ENCODE results near the gene PPP2R5D.
"Not testable (repeated sequence)": the region's sequence is repeated elsewhere in the genome, so short reads cannot be mapped to it uniquely, and the experiment has no call there.

The PPP2R5D gene

GRCh38 chr6:42984001-42984923 is at the start of gene PPP2R5D:
Gene PPP2R5D, plus strand, starts transcription at chr6:42984570. Its CDS starts 108 bp downstream, at chr6:42984678.
- DNase-seq (ENCODE audit: low spot score), result peak; percentile 89

DNA sequence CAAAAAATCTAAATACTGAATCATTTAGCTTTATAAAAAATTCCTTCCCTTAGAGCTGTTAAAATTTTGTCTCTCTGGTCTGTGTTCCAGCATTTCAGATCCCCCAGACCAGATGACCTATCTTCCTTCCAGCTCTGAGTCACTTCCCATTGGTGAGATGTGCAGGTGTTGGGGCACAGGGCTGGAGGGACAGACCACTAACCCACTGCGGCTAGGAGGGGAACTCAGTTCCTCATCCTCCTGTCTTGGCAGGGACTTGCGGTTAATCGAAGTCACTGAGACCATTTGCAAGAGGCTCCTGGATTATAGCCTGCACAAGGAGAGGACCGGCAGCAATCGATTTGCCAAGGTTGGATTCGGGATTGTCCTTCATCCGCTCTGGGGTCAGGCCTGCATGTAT is 49.0 kb upstream of the PPP2R5D start:
- DNase-seq (ENCODE audit: low spot score), result no peak

- no peak for DNase-seq (ENCODE audit: low spot score)
These were observed 48.0 kb upstream of the PPP2R5D start for GRCh38 chr6:42936398-42936797.

GRCh38 chr6:42937548-42938427 is 46.6 kb upstream of the PPP2R5D start:
- no peak for DNase-seq (ENCODE audit: low spot score)

GRCh38 chr6:42938428-42938796 is 46.0 kb upstream of the PPP2R5D start:
- DNase-seq (ENCODE audit: low spot score), result no peak

GRCh38 chr6:42938987-42939809 is 45.2 kb upstream of the PPP2R5D start:
- DNase-seq (ENCODE audit: low spot score), result no peak

GRCh38 chr6:42939810-42940167 is 44.6 kb upstream of the PPP2R5D start:
- no peak for DNase-seq (ENCODE audit: low spot score)

DNA sequence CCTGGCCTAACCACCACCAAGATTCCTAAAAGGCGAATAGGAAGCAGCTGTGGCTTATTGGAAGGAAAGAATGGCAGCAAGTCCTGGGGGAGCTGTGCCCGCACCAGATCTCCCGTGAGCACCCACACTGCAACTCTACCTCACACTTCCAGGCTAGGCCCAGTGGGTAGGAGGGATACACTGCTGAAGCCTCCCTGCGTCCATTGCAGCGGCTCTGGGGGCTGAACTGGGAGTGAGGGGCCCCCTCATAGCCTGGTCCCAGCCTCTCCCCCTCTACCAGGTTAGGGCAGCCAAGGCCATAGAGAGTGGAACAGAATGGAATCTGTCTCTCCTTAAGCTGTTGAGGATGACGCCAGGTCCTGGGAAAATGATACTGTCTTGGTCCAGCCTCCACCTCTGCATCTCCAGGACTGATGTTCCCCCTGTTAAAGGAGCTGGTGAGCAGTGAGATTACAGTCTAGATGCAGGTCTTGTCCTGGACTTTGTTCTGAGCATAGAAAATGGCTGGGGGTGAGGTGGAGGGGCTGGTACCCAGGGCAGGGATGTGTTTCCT is 43.8 kb upstream of the PPP2R5D start:
- DNase-seq (ENCODE audit: low spot score), result no peak

DNA sequence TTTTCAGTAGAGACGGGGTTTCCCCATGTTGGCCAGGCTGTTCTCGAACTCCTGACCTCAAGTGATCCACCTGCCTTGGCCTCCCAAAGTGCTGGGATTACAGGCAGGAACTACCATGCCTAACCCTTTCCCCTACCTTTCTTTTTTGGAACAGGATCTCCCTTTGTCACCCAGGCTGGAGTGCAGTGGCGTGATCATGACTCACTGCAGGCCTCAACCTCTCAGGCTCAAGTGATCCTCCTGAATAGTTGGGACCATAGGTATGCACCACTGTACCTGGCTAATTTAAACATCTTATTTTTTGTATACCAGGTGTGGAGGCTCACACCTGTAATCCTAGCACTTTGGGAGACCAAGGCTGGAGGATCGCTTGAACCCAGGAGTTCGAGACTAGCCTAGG is 43.0 kb upstream of the PPP2R5D start:
- not testable (repeated sequence) for DNase-seq (ENCODE audit: low spot score)

- DNase-seq (ENCODE audit: low spot score), result no peak
These were observed 41.9 kb upstream of the PPP2R5D start for GRCh38 chr6:42942444-42942843.

DNA sequence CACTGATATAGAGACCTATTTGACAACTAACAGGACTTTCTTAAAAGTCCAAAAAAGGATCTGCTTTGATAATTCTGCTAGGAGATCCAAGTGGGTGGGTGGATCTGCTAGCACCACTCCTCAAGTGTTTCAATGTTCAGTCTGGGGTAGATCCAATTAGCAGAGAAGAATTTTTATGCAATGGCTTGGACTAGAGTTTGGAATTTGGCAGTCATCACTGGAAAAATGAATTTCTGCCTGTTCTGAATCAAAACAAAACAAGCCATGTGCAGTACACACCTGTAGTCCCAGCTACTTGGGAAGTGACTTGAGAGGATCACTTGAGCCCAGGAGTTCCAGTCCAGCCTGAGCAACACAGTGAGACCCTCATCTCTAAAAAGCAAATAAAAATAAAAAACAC is 36.4 kb upstream of the PPP2R5D start:
- DNase-seq (ENCODE audit: low spot score), result no peak

GRCh38 chr6:42952389-42952788 is 32.0 kb upstream of the PPP2R5D start:
- DNase-seq (ENCODE audit: low spot score), result no peak

DNA sequence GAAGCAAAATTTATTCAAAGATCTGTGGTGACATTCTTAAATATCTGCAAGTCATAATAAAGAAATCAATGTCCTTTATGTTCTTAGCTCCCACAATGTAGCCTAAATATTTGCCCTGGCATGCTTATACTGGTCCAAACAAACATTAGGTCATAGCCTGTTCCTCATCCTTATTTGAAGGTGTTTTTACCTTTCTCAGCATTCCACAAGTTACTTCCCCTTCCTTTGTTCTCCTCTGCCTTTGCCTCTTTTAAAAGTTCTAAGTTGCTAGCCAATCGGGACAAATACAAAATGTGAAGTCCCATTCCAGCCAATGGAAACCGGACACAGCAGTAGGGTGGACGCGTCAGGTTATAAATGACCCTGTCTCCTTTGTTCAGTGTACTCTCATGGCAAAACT is 30.0 kb upstream of the PPP2R5D start:
- not testable (repeated sequence) for DNase-seq (ENCODE audit: low spot score)

GRCh38 chr6:42958125-42958524 is 26.2 kb upstream of the PPP2R5D start:
- DNase-seq (ENCODE audit: low spot score), result no peak

GRCh38 chr6:42959917-42960242 is 24.5 kb upstream of the PPP2R5D start:
- DNase-seq (ENCODE audit: low spot score), result no peak

DNA sequence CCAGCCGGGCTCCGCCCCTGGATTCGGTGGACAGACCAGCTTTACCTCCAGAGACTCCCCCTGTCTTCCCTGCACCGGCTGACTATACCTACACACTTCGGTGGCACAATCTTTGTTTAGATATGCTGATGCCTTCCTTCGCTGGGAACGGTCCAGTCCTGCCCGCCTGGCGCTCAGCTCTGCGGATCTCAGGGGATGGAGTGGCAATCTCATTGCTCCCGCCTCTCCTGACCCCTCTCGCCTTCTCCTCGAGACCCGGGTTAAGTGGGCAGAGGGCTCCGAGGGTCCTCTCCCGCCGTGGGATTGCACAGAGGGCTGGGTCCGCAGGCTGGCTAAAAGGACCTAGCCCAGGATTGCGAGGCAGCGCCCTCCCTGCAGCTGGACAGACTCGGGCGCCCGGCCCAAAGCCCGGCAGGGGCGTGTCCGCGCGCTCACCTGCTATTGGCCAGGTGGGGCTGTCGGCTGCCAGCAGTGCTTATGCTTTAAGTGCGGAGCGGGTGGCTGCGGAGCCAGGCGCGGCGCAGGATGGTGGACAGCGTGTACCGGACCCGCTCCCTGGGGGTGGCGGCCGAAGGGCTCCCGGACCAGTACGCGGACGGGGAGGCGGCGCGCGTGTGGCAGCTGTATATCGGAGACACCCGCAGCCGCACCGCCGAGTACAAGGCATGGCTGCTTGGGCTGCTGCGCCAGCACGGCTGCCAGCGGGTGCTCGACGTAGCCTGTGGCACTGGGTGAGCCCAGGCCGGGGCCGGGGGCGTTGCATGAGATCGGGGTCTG is 23.9 kb upstream of the PPP2R5D start, which contains the start of gene GNMT:
TSS of gene GNMT (plus strand) at position 512 of the 777 bp plus-strand sequence. CDS start at position 526, 14 bp downstream.
- peak; percentile 78 for DNase-seq (ENCODE audit: low spot score)

- DNase-seq (ENCODE audit: low spot score), result no peak
These were observed 23.3 kb upstream of the PPP2R5D start for GRCh38 chr6:42961020-42961470.

DNA sequence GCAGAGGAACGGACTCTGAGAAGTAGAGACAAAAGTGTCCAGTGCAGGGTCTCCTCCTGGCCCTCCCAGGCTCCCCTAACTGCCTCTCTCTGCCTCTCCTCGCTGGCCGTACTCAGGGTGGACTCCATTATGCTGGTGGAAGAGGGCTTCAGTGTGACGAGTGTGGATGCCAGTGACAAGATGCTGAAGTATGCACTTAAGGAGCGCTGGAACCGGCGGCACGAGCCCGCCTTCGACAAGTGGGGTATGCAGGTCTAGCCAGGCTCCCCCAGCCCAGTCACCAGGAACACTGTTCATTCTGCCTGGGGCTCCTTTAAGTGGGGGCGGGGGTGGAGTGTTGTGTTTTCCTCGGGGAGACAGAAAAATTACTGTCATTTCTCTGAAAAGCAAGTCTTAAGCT is 22.3 kb upstream of the PPP2R5D start:
- no peak for DNase-seq (ENCODE audit: low spot score)

DNA sequence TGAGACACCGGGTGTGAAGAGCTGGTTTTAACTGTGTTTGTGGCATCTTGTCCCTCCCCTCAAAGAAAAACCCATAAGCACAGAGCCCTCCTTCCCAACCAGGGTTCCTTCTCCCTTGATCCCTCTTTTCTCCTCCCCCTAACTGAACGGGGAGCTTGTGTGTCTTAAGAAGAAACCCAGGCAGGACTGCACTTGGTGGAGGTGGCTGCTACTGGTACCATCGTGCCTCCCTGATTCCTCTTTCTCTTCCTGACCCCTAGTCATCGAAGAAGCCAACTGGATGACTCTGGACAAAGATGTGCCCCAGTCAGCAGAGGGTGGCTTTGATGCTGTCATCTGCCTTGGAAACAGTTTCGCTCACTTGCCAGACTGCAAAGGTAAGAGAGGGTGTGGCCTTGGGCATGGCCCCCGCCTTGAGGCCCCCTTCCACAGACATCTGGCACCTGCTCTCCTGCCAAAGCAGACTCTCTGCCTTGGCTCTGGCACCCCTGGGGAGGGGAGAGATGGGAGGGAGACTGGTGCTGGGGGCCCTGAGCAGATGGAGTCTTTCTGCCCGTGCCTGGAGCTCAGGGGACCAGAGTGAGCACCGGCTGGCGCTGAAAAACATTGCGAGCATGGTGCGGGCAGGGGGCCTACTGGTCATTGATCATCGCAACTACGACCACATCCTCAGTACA is 21.7 kb upstream of the PPP2R5D start:
- no peak for DNase-seq (ENCODE audit: low spot score)

DNA sequence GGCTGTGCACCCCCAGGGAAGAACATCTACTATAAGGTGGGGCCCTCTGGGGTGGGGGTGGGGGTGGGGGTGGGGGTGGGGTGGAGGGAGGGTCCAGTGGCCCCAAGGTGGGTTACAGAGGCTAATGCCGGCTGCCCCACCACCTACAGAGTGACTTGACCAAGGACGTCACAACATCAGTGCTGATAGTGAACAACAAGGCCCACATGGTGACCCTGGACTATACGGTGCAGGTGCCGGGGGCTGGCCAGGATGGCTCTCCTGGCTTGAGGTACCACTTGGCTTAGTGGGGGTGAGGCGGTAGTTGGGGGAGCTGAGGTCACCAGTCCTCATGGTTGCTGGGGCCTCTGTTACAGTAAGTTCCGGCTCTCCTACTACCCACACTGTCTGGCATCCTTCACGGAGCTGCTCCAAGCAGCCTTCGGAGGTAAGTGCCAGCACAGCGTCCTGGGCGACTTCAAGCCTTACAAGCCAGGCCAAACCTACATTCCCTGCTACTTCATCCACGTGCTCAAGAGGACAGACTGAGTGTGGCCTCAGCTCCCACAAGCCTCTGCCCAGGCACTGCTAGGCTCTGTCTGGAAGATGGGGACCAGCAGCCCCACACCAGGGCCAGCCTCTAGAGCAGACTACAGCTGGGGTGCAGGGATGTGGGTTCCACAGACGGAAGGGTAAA is 21.1 kb upstream of the PPP2R5D start:
- no peak for DNase-seq (ENCODE audit: low spot score)

Data from HuH-7.5 (cell line).